Putamen (tissue), 1 donor: Measurements from ENCODE around the gene FOXB1.

ENCODE experiments used
- DNase-seq: peaks from one replicate; pipeline ENCODE4 v3.0.0-alpha.2; 2016; ENCODE audit warnings: low spot score

The FOXB1 gene

GRCh38 chr15:60004009-60004845 lies at the start of gene FOXB1:
FOXB1 (plus strand) TSS chr15:60004311; CDS start chr15:60004964, 653 bp downstream.
- no peak for DNase-seq

GRCh38 chr15:59958288-59958687 lies 45.8 kb upstream of the FOXB1 start:
- DNase-seq = no peak

GRCh38 chr15:59960318-59960717 lies 43.8 kb upstream of the FOXB1 start:
- DNase-seq = no peak

DNA sequence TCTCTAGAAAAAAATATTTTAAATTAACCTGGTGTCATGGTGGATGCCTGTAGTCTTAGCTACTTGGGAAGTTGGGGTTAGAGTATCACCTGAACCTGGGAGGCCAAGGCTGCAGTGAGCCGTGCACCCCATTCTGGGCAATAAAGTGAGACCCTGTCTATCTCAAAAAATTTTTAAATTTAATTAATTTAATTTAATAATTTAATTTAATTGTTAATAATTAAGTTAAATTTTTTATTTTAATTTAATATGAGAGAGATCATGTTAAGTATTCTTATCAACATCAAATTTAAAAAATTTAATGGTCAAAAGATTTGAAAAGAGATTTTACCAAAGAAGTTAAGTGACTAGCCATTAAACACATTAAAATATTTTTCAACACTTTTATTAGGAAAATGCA lies 40.8 kb upstream of the FOXB1 start:
- DNase-seq = no peak

DNA sequence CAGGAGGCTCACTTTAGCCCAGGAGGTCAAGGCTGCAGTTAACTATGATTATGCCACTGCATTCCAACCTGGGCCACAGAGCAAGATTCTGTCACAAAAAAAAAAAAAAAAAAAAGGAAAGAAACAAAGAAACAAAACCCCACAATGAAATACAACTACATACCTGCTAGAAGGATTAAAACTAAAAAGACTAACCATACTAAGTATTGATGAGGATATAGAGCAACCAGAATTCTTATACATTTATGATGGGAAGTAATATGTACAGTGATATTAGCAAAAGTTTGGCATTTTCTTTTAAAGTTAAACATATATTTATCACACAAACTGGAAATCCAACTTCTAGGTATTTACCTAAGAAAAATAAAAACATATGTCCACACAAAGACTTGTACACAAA lies 40.2 kb upstream of the FOXB1 start:
- no peak for DNase-seq

DNA sequence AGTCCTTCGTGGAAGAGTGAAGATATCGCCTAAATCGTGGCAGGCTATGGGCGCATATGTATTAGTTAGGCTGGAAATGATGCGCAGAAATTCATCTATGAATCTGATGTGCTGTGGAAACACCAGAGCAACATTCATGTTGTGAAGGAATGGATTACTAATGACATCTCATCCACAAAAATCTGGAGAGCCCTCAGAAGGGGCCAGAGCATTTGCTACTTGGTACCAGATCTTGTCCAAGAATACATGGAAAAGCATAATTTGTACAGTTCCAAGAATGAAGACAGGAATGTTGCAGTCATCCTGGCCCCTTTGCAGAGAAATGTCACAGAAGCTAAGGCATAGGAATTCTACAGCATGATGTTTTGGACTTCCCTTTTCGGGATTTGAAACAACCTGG lies 38.4 kb upstream of the FOXB1 start:
- no peak for DNase-seq

DNA sequence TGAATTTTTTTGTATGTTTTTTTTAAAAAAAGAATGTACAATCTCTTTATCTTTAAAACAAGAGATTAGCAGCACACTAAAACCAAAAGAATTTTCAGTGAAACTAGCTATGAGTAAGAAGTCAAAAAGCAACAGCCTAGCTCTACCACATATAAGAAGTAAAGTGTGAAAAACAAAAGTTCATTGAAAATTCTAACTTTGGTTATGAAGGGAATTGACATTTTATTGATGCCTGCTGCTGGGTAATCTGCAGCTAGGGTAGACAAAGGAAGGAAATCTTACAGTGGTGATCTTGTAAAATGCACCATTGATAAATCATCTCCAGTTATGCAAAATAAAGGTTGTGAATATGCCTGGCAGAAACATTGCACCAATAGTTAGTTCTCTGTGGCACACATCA lies 37.8 kb upstream of the FOXB1 start:
- no peak for DNase-seq

DNA sequence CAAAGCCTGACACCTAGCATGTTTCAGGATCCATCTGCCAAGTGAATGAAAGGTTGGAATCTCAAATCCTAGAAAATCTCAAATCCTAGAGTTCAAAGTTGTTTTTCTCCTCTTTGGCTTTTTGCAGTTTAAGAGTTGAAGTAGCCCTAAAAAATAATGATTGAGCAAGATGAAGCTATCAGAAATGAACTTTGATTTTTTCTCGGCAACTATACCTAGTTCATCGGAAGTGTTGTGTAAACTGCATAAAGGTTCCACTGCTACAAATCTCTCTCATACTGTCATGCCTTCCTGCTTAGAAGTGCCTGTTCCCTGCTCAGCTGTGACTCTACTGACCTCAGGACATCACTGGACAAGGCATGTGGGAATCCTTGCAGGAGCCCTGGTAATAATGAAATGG lies 35.8 kb upstream of the FOXB1 start:
- DNase-seq = no peak

DNA sequence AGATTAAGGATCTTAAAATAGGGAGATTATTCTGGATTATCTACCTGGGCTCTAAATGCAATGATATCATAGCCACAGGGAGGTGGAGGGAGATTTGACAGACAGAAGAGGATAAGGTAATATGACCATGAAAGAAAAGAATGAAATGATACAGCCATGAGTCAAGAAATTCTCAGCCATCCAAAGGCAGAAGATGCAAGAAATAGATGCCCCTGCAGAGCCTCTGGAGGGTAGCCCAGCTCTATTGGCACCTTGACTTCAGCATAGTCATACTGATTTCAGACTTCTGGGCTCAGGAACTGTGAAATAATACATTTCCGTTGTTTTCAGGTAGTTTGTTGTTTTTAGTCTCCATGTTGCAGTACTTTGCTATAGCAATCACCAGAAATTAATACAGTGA lies 31.9 kb upstream of the FOXB1 start:
- DNase-seq = no peak

GRCh38 chr15:59976480-59977271 lies 27.4 kb upstream of the FOXB1 start:
- no peak for DNase-seq

- DNase-seq = no peak
Measured at GRCh38 chr15:59991834-59992233, 12.3 kb upstream of the FOXB1 start.

- no peak for DNase-seq
Measured at GRCh38 chr15:59993041-59993750, 10.9 kb upstream of the FOXB1 start.

DNA sequence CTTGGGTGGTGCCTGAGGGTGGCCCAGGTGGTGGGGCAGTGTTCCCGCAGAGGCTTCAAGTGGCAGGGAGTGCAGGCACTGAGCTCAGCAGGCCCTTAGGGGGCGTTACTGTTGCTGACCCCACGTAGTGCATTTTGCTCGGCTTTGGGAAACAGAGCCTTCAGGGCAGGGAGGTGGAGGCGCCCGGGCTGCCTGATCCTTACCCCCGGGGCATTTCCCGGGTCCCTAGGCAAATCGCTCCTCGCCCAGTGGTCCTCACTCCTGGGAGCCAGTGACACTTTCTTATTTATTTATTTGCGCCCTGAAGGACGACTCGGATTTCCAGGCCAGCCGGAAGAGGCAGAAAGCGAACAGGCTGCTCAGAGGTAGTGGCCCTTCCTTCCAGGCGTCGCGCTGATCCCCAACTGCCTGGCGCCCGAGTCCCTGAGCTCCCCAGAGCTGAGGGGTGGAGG lies 10.1 kb upstream of the FOXB1 start:
- DNase-seq = no peak

DNA sequence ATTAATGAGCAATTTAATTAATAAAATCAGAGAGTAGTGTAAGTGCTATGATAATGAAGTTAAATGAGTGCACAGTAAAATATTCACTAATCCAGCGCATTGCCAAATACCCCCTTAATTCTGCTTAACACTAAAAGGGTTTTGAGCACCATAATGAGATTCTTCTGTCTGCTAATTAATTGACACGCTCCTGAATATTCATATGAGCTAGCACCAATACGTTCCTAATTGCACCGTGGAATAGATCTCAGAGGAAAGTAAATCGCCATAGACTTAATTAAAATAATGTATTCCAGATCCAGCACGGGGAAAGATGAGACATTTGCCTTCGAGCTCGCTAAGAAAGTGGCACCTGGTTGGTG lies 9.6 kb upstream of the FOXB1 start:
- no peak for DNase-seq

DNA sequence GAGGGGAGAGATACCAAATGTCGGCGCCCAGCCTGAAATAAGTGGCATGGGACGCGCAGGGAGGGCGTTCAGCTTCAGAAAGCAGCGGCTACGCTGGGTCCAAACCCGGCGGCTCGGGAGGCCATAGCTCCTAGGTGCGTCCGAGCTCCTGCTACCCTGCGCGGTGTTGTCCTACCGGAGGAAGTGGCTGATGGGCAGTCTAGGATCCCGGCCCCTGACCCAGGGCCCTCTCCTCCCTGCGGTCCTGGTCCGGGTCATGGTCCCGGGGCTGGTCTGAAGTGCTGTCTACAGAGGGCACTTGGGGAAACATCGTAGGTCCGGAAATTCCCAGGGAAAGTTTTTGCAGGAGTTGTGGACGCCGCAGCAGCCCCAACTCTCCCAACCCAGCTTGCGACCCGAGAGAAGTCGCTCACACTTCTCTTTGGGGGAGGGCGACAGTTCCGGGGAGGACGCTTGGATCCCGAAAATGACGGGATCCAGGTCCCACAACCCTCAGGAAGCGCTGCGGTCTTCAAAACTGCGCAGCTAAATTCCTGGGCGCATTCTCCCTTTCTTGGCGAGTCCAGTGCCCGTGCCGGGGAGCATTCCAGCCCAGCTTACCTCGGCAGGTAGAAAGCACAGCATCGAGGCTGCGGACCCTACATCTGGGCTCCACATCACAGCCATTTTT lies 9.1 kb upstream of the FOXB1 start:
- no peak for DNase-seq

DNA sequence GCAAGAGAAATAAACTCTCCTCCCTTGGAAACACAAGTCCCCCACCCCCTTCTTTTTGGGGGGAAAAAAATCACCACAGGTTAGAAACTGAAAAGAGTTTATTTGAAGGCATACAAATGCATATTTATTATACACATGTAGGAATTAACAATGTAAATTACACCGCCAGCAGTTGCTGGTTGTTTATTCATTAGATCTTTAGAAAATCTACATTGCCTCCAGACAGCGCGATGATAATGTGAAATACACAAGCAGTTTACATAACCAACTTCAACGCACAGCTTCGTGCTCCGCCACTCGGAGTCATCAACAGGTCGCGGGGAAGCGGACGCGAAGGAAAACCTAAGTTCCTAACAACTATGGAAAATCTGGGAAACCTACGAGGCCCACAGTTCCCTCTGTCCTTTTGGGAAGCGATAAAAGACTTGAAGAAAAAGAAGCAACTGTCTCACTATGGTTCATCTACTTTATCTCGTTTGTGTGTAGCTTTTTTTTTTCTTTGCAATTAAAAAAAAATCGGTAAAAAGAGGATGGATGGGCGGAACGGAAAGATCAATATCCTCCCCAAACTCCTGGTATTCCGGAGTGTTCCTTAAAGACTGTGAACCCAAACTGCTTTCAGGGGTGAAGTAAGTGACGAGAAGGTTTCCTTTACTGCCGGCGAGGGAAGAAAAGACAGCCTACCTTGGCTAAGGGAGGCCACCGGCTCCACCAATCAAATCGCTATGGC lies 8.4 kb upstream of the FOXB1 start:
- no peak for DNase-seq

GRCh38 chr15:59996298-59997041 lies 7.6 kb upstream of the FOXB1 start:
- no peak for DNase-seq

- DNase-seq = no peak
Measured at GRCh38 chr15:59997070-59997701, 6.9 kb upstream of the FOXB1 start.

GRCh38 chr15:59998305-59998949 lies 5.7 kb upstream of the FOXB1 start:
- no peak for DNase-seq
